HG02885 (cell line): Measurements from ENCODE around the gene SNX2.
A peak's percentile ranks its signal among the peaks of the same experiment; 100 is the strongest.

Experiments
- ATAC-seq: cut with Tn5 transposase; IDR thresholded peaks from one replicate; pipeline ENCODE4 v1.9.1; 2021; ENCODE audit warnings: mild to moderate bottlenecking; ENCODE audit not compliant: unreplicated experiment, poor library complexity

Gene SNX2

GRCh38 chr5:122770477-122770876, 4.4 kb upstream of the SNX2 start:
- ATAC-seq = no peak

GRCh38 chr5:122772446-122772845, 2.4 kb upstream of the SNX2 start:
- no peak for ATAC-seq

GRCh38 chr5:122773619-122774018, 1.3 kb upstream of the SNX2 start:
- ATAC-seq = no peak

GRCh38 chr5:122774519-122774860, 390 bp upstream of the SNX2 start:
- ATAC-seq = peak; percentile 35

- ATAC-seq = no peak
Measured at GRCh38 chr5:122775550-122776542, 966 bp downstream of the SNX2 start.

- ATAC-seq = no peak
Measured at GRCh38 chr5:122778157-122778556, 3.3 kb downstream of the SNX2 start.

GRCh38 chr5:122779451-122779850, 4.6 kb downstream of the SNX2 start:
- no peak for ATAC-seq

GRCh38 chr5:122780296-122780695, 5.4 kb downstream of the SNX2 start:
- ATAC-seq = peak; percentile 33

GRCh38 chr5:122781465-122781864, 6.6 kb downstream of the SNX2 start:
- no peak for ATAC-seq

GRCh38 chr5:122785294-122785693, 10.4 kb downstream of the SNX2 start:
- no peak for ATAC-seq

- ATAC-seq = no peak
Measured at GRCh38 chr5:122788371-122788770, 13.5 kb downstream of the SNX2 start.

GRCh38 chr5:122788996-122789395, 14.1 kb downstream of the SNX2 start:
- ATAC-seq = peak; percentile 68

GRCh38 chr5:122789461-122790171, 14.7 kb downstream of the SNX2 start:
- ATAC-seq = no peak

- ATAC-seq = no peak
Measured at GRCh38 chr5:122790354-122791103, 15.6 kb downstream of the SNX2 start.

- no peak for ATAC-seq
Measured at GRCh38 chr5:122805481-122805880, 30.6 kb downstream of the SNX2 start.

GRCh38 chr5:122810405-122810804, 35.5 kb downstream of the SNX2 start:
- ATAC-seq = no peak

GRCh38 chr5:122815218-122815767, 40.4 kb downstream of the SNX2 start:
- no peak for ATAC-seq

- no peak for ATAC-seq
Measured at GRCh38 chr5:122816756-122817155, 41.9 kb downstream of the SNX2 start.

GRCh38 chr5:122831984-122832383, 57.1 kb downstream of the SNX2 start:
- ATAC-seq = no peak

GRCh38 chr5:122835681-122836080, 60.8 kb downstream of the SNX2 start:
- ATAC-seq = no peak
